Measurements from ENCODE around the gene ANK3. TPM values are rescaled to one million over a fixed set of nuclear protein-coding genes. Genes with fewer than 3 reads are reported as not detected.

ANK3 gene
- total RNA-seq, 6 experiments from 2014 or later, result not detected

- H3K9me3 Mint-ChIP-seq, result no peaks in the 10 kb centered on the region
- no peaks in the 10 kb centered on the region for H3K36me3 Mint-ChIP-seq (ENCODE audit: low read depth)
- H3K27me3 Mint-ChIP-seq (ENCODE audit: insufficient read depth), result peaks cover 9% of the 10 kb centered on the region
- no peak overlapping the region for H3K4me3 Mint-ChIP-seq
- H3K4me1 Mint-ChIP-seq (ENCODE audit: low read depth), result no peaks in the 10 kb centered on the region
- no peak for TF ChIP-seq CTCF (IDR thresholded peaks at IDR 0.05)
- H3K27ac Mint-ChIP-seq, result no peak overlapping the region
- no peak for DNase-seq
Measured at GRCh38 chr10:60224066-60224705, 165.5 kb downstream of the ANK3 start.

GRCh38 chr10:60222047-60222446, 167.6 kb downstream of the ANK3 start:
- Mint-ChIP-seq H3K36me3 (ENCODE audit: low read depth) (no peaks in the 10 kb centered on the region), H3K27ac (no peak overlapping the region), H3K4me3 (no peak overlapping the region), H3K27me3 (ENCODE audit: insufficient read depth) (peaks cover 23% of the 10 kb centered on the region), H3K4me1 (ENCODE audit: low read depth) (no peaks in the 10 kb centered on the region), H3K9me3 (no peaks in the 10 kb centered on the region)
- TF ChIP-seq CTCF (IDR thresholded peaks at IDR 0.05), result no peak
- no peak for DNase-seq

- H3K27ac Mint-ChIP-seq, result no peak overlapping the region
- no peak for DNase-seq
- TF ChIP-seq CTCF (IDR thresholded peaks at IDR 0.05), result no peak
Measured at GRCh38 chr10:60212195-60212594, 177.5 kb downstream of the ANK3 start.

GRCh38 chr10:60209874-60210570, 179.7 kb downstream of the ANK3 start:
- no peak overlapping the region for H3K27ac Mint-ChIP-seq
- H3K4me3 Mint-ChIP-seq, result no peak overlapping the region
- no peak for TF ChIP-seq CTCF (IDR thresholded peaks at IDR 0.05)
- H3K27me3 Mint-ChIP-seq (ENCODE audit: insufficient read depth), result peaks cover 25% of the 10 kb centered on the region
- DNase-seq, result no peak
- no peaks in the 10 kb centered on the region for H3K36me3 Mint-ChIP-seq (ENCODE audit: low read depth)
- no peaks in the 10 kb centered on the region for H3K9me3 Mint-ChIP-seq
- no peaks in the 10 kb centered on the region for H3K4me1 Mint-ChIP-seq (ENCODE audit: low read depth)

More at GRCh38 chr10:60212195-60212594, 177.5 kb downstream of the ANK3 start:
- Mint-ChIP-seq H3K36me3 (ENCODE audit: low read depth) (no peaks in the 10 kb centered on the region), H3K4me1 (ENCODE audit: low read depth) (no peaks in the 10 kb centered on the region), H3K27me3 (ENCODE audit: insufficient read depth) (peaks cover 25% of the 10 kb centered on the region), H3K9me3 (no peaks in the 10 kb centered on the region), H3K4me3 (no peak overlapping the region)

- H3K9me3 Mint-ChIP-seq, result no peaks in the 10 kb centered on the region
- H3K27me3 Mint-ChIP-seq (ENCODE audit: insufficient read depth), result peaks cover 25% of the 10 kb centered on the region
- H3K4me3 Mint-ChIP-seq, result no peak overlapping the region
- H3K4me1 Mint-ChIP-seq (ENCODE audit: low read depth), result no peaks in the 10 kb centered on the region
- TF ChIP-seq CTCF (IDR thresholded peaks at IDR 0.05), result peak; percentile 83
- H3K36me3 Mint-ChIP-seq (ENCODE audit: low read depth), result no peaks in the 10 kb centered on the region
- DNase-seq, result peak; percentile 38
- no peak overlapping the region for H3K27ac Mint-ChIP-seq
Measured at GRCh38 chr10:60208676-60209269, 180.9 kb downstream of the ANK3 start.
